GM10847 (cell line): Measurements from ENCODE around the gene MAGI1.

Experiments used
- POLR2A ChIP-seq: IDR thresholded peaks from 2 replicates; pipeline ENCODE4 v1.6.1; 2011; ENCODE audit not compliant: insufficient read length; ENCODE audit errors: extremely low read depth

MAGI1 gene

DNA sequence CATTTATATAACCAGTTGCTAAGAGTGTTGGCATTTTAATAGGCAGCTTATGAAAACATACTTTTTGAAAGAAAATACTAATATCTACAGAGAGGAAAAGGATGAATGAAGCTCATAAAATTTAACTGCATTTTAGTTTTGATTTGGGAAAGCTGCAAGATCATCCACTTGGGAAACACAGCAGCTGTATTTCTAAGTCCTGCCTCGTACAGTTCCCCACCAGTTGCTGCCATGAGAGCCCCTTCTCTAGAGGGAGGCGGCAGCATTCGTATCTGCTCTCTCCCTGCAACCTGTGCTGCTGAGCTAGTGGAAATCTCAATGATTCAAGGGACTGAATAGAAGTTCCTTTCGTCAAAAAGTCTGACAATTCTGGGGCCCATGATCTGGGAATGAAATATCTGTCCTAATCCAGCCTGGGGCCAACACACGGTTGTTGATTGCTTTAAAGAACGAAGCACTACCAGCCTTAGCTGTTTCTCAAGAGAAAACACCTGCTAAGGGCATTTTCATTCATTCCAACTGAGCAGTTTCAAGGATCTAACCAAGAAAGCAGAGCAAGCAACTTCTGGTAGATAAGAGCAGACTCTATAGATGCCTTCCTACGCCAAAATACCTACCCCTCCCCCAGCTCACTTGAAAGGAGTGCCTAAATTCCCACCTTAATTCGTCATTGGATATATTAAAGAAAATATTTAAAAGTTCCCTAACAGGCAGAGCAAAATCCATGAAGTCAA, 223.7 kb downstream of the MAGI1 start:
- TF ChIP-seq POLR2A: no peak

DNA sequence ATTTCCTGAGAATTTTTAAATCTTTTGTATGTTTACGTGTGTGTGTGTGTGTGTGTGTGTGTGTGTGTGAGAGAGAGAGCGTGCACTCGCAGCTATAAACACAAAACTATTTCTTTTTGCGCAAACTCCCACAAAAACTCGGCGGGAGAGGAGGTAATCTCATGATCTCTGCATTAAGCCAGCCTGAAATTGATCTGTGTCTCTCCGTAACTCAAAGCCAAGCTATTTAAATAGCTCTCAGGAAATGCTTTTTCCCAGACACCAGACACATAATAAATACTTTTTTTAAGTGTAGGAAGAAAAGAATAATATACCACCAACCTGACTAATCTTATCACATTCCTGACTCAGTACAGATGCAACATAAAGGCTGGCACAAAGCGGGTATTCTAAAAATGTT, 226.8 kb downstream of the MAGI1 start:
- no peak for TF ChIP-seq POLR2A

DNA sequence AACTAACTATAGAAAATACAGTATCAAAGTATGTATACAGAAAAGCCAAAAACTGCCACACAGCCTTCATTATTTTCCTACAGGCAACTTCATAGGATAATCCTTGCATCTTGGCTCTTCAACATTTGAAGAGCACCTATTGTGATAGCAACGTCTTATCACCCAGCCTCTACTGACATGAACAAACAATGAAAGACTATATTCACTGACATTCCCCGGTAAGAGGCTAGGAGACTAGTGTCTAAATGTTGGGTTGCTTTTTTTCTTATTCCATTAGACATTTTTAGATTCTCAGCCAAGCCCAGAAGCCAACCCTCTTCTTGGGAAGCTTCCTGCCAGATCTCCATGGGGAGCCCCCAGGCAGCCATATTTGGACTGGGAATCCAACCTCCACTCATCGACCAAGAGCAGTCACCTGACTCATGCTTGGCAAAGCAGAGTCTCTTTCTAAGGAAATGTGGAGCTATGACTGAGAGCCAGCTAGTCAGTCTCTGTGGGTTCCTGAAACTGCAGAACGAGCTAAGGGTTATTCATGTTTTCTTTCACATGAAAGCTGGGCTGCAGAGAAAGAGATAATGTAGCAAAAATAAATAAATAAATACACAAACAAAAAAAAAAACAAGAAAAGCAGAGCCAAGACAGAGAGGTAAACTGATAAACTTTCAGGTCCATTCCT, 227.5 kb downstream of the MAGI1 start:
- no peak for TF ChIP-seq POLR2A

DNA sequence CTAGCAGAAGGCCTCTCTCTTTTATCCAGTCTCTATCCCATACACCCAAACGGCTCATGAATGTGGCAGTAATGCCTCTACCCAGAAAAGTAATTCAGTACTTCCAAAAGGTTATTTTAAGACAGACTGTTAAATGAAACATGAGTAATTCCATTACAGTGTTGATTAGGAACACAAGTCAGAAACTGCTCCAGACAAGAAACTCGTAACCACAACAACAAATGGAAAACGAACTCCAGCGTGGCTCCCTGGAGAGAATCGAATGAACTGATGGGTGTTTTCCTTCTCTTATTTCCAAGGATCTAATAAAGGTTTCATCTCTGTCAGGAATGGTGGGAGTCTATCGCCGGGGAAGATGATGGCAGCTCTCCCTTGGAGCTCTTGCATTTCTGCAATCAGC, 228.4 kb downstream of the MAGI1 start:
- TF ChIP-seq POLR2A: no peak

DNA sequence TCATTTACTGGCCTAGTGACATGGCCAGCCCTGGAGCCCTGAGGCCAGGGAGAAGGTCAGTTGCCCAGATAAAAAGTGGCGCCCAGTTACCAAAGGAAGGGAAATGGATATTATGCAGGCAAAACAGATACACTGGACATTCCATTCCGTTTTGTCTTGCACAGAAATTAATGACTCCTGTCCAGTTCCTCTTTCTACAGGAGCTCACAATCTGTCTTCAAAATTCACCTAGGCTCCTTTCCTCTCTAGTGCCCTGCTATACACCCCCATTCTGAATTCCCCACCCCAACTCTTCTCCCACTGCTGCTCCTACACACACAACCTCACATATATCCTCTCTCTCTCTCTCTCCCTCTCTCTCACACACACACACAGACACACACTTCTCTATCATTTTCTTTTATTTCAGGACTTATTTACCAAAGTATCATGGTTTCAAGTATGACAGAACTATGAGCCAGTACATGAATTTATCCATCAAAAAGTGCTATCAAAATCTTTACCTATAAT, 229.0 kb downstream of the MAGI1 start:
- no peak for TF ChIP-seq POLR2A

DNA sequence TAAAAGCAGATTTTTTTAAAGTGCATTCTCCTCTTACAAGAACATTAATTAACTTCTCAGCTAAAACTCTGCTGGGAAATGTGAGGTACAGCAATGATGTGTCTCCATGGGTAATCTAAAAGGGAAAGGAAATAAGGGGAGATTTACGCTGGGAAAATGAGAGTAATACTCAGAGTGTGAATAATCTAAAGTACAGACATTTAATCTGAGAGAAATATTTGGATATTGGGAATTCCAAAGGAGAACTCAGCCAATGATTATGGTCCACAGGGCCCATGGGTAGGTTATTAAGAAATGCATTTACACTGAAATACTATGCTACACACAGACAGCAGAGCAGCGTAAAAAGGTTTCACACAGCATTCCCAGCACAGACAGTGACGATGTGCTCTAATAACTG, 229.9 kb downstream of the MAGI1 start:
- TF ChIP-seq POLR2A: no peak

DNA sequence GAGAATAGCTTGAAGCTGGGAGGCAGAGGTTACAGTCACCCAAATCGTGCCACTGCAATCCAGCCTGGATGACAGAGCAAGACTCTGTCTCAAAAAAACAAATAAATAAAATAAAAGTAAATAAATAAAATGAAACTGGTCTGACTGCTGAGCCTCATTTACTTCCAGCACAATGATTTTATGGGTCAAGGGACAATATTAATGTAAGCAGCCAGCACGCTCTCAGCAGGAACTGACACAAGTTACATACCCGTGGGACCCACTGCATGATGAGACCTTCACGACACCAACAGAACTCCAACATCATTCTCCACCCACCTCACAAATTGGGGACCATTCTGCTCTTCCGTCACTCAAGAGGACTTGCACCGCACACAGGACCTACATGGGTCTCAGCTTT, 230.3 kb downstream of the MAGI1 start:
- no peak for TF ChIP-seq POLR2A

DNA sequence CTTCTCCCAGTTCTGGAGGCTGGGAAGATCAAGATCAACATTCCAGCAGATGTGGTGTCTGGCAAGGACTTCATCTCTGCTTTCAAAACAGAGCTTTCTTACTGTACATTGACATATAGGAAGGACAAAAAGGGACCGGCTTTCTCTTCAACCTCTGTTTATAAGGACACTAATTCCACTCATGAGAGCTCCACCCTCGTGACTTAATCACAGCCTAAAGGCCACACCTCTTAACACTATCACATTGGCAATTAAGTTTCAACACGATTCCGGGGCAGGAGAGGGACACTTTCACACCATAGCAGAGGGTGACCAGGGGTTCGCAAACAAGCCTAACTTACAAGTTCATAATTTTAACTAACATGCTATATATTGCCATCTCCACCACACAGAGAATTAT, 231.5 kb downstream of the MAGI1 start:
- no peak for TF ChIP-seq POLR2A

DNA sequence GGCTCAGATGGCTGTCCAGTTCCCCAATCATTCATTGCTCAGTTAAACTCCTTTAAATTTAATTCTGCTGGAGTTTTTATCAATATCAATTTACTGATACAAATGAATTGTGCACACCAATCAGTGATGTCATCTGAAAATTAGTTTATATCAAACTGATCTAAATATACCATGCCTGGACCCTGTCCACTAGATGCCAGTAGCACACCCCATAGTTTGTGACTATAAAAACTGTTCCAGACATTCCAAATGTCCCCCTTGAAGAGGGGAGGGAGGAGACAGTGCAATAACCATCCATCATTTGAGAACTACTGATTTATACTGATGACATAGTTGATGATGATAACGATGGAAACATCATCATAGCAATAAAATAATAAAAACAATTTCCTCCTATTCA, 232.1 kb downstream of the MAGI1 start:
- no peak for TF ChIP-seq POLR2A

DNA sequence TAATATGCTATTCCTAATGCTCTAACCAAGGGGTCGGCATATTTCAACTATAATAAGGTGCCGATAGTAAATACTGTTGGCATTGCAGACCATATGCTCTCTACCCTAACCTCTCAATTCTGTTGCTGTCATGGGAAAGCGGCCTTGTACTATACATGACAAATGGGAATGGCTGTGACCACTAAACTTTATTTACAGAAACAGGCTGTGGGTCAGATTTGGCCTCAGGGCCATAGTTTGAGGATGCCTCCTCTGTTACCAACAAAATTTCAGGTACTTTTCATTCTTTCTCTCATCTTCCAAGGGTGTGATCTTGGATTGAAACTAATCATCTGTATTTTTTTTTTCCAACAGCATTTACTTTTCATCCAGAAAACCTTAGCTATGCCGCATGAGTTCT, 242.0 kb downstream of the MAGI1 start:
- no peak for TF ChIP-seq POLR2A

DNA sequence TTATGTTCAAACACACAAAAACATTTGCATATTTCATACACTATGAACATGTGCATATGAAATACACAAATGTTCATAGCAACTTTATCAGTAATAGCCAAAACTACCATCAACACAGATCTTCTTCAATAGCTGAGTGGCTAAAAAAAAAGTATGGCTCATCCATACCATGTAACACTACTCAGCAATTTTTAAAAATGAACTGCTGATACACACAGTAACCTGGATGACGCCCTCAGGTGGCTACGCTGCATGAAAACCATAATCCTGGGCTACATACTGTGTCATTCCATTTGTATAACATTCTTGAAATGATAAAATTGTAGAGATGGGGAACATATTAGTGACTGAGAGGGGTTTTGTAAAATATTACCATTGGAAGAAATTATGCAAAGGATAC, 243.6 kb downstream of the MAGI1 start:
- TF ChIP-seq POLR2A: no peak

DNA sequence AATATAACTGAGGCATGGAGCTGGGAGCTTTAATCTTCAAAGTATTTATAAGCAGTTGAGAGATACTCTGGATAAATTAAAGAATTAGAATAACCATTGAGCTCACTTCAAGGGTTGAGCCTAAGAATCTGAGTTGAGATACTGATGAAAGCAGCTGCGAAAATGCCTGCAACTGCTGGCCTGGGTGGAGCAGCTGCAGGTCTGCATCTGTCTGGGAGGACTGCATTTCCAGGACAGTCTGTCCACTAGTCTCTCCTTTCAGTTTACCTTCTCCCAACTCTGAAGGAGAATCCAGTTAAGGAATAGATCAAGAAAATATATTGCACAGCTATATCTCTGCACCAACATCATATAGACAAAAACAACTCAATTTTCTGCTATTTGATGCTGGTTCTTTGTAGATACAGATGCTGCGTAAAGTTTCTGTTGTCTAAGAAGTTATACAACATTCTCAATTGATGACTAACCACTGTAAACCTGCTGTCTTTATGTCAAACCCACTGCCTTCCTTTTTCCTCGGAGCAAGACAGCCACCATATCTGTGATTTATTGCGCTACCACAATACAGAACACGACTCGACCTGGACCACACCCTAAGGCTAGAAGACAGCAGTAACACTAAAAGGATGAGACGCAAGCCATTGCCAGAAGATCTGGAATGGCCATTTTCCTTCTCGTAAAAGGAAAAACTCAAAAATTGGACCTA, 245.1 kb downstream of the MAGI1 start:
- no peak for TF ChIP-seq POLR2A

DNA sequence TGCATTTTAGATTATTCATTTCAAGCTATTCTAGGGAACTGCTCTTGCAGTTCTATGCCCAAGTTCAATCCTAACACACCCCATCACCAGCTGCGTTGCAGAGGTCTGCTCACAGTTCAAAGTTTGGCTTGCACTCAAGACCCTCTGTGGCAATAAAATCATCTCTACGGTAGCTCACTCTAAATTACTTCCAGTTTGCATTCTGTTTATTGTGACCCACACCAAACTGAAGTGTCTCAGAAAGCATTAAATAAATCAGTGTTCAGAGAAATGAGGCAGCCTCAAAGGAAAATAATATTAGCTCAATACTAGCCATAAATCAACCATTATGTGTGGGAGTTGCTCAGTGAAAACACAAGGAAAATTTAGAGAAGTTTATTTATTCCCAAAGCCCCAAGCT, 250.3 kb downstream of the MAGI1 start:
- no peak for TF ChIP-seq POLR2A

DNA sequence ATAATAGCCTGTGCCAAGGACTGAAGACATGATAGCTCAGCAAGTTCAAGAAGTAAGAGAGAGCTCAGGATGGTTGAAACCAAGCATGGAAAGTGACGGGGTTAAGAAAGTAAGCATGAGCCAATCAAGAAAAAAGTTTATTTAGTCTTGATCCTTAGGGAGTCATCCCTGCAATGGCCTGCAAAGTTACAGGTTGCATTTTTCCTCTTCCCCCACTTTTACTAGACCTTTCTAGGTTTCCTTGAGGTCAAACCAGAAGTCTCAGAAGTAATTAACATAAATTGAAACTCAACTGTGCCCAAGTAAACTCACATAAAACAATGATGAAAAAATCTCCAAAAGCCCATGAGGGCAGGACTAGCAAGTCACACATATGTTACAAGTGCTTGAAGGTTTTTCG, 250.9 kb downstream of the MAGI1 start:
- no peak for TF ChIP-seq POLR2A

DNA sequence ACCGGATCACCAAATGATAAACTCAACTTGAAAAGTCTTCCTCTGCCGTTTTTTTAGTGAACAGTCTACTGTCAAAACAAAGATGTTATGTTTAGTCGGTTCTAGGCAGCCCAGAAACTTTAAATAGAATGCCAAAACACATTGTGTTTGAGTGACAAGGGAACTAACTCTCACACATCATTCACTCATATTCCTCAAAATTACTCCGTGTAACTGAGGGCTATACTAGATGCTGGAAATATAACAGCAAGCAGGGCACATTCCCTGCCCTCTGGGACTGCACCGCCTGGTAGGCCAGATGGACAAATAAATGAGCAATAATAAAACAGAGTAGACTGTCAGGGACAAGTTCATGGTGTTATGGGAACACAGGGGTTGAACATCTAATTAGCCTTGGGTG, 251.4 kb downstream of the MAGI1 start:
- TF ChIP-seq POLR2A: no peak

DNA sequence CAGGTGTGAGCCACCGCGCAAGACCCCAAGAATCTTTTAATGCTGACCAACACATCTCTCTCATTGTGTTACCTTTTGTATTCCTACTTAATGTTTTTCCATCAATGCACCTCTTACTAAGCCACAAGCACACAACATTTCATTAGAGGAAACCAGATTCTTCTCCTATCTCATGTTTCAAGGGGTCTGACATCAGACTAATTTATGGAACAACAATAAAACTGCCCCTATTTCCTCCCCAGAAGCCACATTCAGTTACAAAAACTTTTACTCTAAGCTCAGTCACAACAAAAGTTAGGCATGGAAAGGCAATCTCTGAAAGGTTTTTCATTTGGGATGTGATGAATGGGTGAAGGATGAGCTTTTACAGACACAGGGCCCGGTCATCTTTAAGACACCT, 251.8 kb downstream of the MAGI1 start:
- no peak for TF ChIP-seq POLR2A
